ENCODE measurements around the gene AUNIP. TPM values are rescaled to one million over a fixed set of nuclear protein-coding genes. Genes with fewer than 3 reads are reported as not detected.

AUNIP gene
- total and polyA plus RNA-seq, 2 of the 8 experiments (the other 6 are each of a cell fraction or from before 2014, with no cell fraction given), result 18.6 to 23.2 TPM

GRCh38 chr1:25816112-25816718 is 43.0 kb downstream of the AUNIP start (continued):
- TF ChIP-seq BCL11A (IDR thresholded peaks at IDR 0.05; ENCODE audit: low read depth in 2 of 2, low read length in 2 of 2), result no peak
- no peak for TF ChIP-seq CBX5 (IDR thresholded peaks at IDR 0.05; ENCODE audit: low read depth, low read length)
- no peak for TF ChIP-seq KDM1A (IDR thresholded peaks at IDR 0.05; ENCODE audit: borderline replicate concordance, low read length)
- no peak for TF ChIP-seq ASH2L (IDR thresholded peaks at IDR 0.05; ENCODE audit: low read length)
- TF ChIP-seq EP300 (IDR thresholded peaks at IDR 0.05; ENCODE audit: borderline replicate concordance in 1 of 2, low read depth in 2 of 2, low read length in 2 of 2), result no peak
- no peak for TF ChIP-seq SP2 (IDR thresholded peaks at IDR 0.05; ENCODE audit: low read length)

Data from H1 (cell line).